ENCODE measurements around the gene POU2F2. TPM values are rescaled to one million over a fixed set of nuclear protein-coding genes. Genes with fewer than 3 reads are reported as not detected.

The POU2F2 gene
- polyA plus RNA-seq, 1 of the 3 experiments (the other 2 are of a cell fraction) = 0.49 TPM

DNA sequence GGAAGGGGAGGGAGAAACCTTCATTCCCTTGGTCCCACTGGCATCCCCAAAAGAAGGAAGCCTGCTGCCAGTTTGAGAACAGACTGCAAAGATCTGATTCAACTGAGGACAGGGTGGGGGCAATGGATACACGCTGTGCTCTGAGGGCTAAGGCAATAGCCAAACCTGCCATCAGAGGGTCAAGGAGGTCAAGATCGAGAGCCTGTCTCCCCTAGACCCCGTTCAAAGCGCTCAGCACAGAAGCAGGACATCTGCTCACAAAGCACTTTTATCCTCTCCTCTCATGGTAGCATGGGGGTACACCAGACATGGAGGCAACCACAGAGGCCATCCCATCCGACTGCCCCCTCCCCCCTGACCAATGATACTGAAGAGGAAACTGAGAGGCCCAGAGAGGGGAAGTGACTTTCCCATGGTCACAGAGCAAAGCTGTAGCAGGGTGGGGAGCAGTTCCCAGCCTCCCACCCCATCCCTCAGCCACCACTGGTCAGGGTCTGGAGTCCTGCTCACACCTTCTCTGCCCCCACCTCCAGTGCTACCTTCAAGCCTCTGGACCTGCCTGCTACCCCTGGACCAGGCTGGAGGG, 11.1 kb downstream of the POU2F2 start (continued):
- TF ChIP-seq, protein P1, sequence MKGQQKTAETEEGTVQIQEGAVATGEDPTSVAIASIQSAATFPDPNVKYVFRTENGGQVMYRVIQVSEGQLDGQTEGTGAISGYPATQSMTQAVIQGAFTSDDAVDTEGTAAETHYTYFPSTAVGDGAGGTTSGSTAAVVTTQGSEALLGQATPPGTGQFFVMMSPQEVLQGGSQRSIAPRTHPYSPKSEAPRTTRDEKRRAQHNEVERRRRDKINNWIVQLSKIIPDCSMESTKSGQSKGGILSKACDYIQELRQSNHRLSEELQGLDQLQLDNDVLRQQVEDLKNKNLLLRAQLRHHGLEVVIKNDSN (IDR thresholded peaks at IDR 0.05; ENCODE audit: borderline replicate concordance, low read depth) = no peak
- TF ChIP-seq FOXM1 (IDR thresholded peaks at IDR 0.05; ENCODE audit: low read depth) = no peak

DNA sequence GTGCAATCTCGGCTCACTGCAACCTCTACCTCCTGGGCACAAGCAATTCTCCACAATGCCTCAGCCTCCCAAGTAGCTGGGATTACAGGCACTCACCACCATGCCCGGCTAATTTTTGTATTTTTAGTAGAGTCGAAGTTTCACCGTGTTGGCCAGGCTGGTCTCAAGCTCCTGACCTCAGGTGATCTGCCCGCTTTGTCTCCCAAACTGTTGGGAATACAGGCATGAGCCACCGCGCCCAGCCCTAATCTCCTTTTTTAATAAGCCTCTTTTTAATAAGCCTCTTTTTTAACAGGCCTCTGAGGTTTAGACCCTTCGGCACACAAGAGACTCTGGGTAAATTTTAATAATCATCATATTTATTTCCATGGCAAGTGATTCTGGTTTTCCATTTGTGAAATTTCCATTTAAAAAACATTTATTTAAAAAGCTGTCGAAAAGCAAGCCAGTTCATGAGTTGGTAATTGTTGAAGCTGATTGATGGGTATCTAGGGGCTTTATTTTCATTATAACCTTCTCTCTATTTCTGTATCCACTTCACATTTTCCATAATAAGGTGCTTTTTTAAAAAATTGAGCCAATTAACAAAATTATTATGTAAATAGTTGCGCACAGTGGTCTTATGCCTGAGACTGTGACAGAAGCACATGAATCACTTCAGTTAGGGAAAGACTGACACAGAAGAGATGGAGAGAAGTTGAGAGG, 11.8 kb downstream of the POU2F2 start:
- POLR2A ChIA-PET = no interaction called here
- no peaks in the 10 kb centered on the region for H3K9me2 ChIP-seq
- H3K27ac ChIP-seq (ENCODE audit: low read depth in 2 of 2, low read length in 1 of 2) = peak overlapping the region in 1 of 2 experiments; percentile 81; a peak in 2 of 4 replicates
- CTCF ChIA-PET = interaction anchor here (1.3 to 4.9 kb wide), 5 partner anchors 12 to 318 kb away, joined by 3 to 45 read pairs (median 5); partner anchors contain the start of gene POU2F2
- H3K9ac ChIP-seq = peak overlapping the region; percentile 62; the same call in 1 of the 2 replicates
- no peaks in the 10 kb centered on the region for H3K27me3 ChIP-seq (ENCODE audit: insufficient read depth)
- peak overlapping the region; percentile 76 for H3K4me2 ChIP-seq
- no peaks in the 10 kb centered on the region for H3F3A ChIP-seq (replicated peaks; ENCODE audit: insufficient read depth)
- WGBS (ENCODE audit: low lambda C conversion rate) = 97% methylated on average over 10 of the region's 10 CpGs
- no peaks in the 10 kb centered on the region for H3K36me3 ChIP-seq (replicated peaks in 1 of 2; ENCODE audit: control insufficient read depth in 1 of 2, insufficient read depth in 2 of 2, low read length in 1 of 2)
- no peak overlapping the region for H2AFZ ChIP-seq (ENCODE audit: low read depth)
- peaks cover 8 to 26% of the 10 kb centered on the region in 2 experiments; a peak in 3 of 4 replicates for H3K4me1 ChIP-seq (ENCODE audit: control insufficient read depth in 1 of 2, insufficient read depth in 2 of 2, low read depth in 1 of 2, low read length in 1 of 2)
- H3K9me3 ChIP-seq = no peaks in the 10 kb centered on the region
- TF ChIP-seq, protein P2, sequence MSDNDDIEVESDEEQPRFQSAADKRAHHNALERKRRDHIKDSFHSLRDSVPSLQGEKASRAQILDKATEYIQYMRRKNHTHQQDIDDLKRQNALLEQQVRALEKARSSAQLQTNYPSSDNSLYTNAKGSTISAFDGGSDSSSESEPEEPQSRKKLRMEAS (IDR thresholded peaks at IDR 0.05; ENCODE audit: low read depth) = no peak
- TF ChIP-seq, protein P3, sequence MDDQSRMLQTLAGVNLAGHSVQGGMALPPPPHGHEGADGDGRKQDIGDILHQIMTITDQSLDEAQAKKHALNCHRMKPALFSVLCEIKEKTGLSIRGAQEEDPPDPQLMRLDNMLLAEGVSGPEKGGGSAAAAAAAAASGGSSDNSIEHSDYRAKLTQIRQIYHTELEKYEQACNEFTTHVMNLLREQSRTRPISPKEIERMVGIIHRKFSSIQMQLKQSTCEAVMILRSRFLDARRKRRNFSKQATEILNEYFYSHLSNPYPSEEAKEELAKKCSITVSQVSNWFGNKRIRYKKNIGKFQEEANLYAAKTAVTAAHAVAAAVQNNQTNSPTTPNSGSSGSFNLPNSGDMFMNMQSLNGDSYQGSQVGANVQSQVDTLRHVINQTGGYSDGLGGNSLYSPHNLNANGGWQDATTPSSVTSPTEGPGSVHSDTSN (IDR thresholded peaks at IDR 0.05) = no peak
- TF ChIP-seq FOXM1 (IDR thresholded peaks at IDR 0.05; ENCODE audit: low read depth) (no peak), ELF1 (IDR thresholded peaks at IDR 0.05) (no peak), MEF2A (IDR thresholded peaks at IDR 0.05; ENCODE audit: borderline replicate concordance, low read depth) (no peak), POLR2AphosphoS5 (IDR thresholded peaks at IDR 0.05; ENCODE audit: low read depth, low read length) (no peak), RAD21 (IDR thresholded peaks at IDR 0.05; ENCODE audit: low read length) (no peak), EP300 (IDR thresholded peaks at IDR 0.05; ENCODE audit: borderline replicate concordance in 1 of 2, low read depth in 1 of 2, low read length in 1 of 2) (no peak), NFIC (IDR thresholded peaks at IDR 0.05; ENCODE audit: borderline replicate concordance) (no peak), MXI1 (IDR thresholded peaks at IDR 0.05; ENCODE audit: low read depth, low read length) (no peak), RFX5 (IDR thresholded peaks at IDR 0.05; ENCODE audit: low read length) (no peak), YY1 (IDR thresholded peaks at IDR 0.05; ENCODE audit: low read depth) (no peak), FOSL2 (IDR thresholded peaks at IDR 0.05; ENCODE audit: borderline replicate concordance, low read depth) (no peak), GABPA (IDR thresholded peaks at IDR 0.05; ENCODE audit: low read depth) (no peak), EZH2phosphoT487 (IDR thresholded peaks at IDR 0.05; ENCODE audit: borderline replicate concordance, low read depth) (no peak), TEAD4 (IDR thresholded peaks at IDR 0.05; ENCODE audit: borderline replicate concordance, insufficient read depth) (no peak)
- TF ChIP-seq, protein P4, sequence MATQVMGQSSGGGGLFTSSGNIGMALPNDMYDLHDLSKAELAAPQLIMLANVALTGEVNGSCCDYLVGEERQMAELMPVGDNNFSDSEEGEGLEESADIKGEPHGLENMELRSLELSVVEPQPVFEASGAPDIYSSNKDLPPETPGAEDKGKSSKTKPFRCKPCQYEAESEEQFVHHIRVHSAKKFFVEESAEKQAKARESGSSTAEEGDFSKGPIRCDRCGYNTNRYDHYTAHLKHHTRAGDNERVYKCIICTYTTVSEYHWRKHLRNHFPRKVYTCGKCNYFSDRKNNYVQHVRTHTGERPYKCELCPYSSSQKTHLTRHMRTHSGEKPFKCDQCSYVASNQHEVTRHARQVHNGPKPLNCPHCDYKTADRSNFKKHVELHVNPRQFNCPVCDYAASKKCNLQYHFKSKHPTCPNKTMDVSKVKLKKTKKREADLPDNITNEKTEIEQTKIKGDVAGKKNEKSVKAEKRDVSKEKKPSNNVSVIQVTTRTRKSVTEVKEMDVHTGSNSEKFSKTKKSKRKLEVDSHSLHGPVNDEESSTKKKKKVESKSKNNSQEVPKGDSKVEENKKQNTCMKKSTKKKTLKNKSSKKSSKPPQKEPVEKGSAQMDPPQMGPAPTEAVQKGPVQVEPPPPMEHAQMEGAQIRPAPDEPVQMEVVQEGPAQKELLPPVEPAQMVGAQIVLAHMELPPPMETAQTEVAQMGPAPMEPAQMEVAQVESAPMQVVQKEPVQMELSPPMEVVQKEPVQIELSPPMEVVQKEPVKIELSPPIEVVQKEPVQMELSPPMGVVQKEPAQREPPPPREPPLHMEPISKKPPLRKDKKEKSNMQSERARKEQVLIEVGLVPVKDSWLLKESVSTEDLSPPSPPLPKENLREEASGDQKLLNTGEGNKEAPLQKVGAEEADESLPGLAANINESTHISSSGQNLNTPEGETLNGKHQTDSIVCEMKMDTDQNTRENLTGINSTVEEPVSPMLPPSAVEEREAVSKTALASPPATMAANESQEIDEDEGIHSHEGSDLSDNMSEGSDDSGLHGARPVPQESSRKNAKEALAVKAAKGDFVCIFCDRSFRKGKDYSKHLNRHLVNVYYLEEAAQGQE (IDR thresholded peaks at IDR 0.05; ENCODE audit: low read depth, low read length) = no peak
- TF ChIP-seq, protein P5, sequence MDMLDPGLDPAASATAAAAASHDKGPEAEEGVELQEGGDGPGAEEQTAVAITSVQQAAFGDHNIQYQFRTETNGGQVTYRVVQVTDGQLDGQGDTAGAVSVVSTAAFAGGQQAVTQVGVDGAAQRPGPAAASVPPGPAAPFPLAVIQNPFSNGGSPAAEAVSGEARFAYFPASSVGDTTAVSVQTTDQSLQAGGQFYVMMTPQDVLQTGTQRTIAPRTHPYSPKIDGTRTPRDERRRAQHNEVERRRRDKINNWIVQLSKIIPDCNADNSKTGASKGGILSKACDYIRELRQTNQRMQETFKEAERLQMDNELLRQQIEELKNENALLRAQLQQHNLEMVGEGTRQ (IDR thresholded peaks at IDR 0.05; ENCODE audit: borderline replicate concordance, low read depth, low read length) = no peak
- TF ChIP-seq, protein P6, sequence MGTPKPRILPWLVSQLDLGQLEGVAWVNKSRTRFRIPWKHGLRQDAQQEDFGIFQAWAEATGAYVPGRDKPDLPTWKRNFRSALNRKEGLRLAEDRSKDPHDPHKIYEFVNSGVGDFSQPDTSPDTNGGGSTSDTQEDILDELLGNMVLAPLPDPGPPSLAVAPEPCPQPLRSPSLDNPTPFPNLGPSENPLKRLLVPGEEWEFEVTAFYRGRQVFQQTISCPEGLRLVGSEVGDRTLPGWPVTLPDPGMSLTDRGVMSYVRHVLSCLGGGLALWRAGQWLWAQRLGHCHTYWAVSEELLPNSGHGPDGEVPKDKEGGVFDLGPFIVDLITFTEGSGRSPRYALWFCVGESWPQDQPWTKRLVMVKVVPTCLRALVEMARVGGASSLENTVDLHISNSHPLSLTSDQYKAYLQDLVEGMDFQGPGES (IDR thresholded peaks at IDR 0.05; ENCODE audit: low read depth, low read length) = no peak
- no peak for DNase-seq
- H4K20me1 ChIP-seq (ENCODE audit: insufficient read depth) = no peaks in the 10 kb centered on the region
- H3K4me3 ChIP-seq (ENCODE audit: low read depth in 2 of 2, low read length in 1 of 2) = no peak overlapping the region
- H3K79me2 ChIP-seq (ENCODE audit: insufficient read depth) = no peaks in the 10 kb centered on the region

Data from SK-N-SH (cell line).